Mammary epithelial cell (primary cell): ENCODE data around the gene OXTR.

Experiments used
- EZH2 ChIP-seq: IDR thresholded peaks from 2 replicates; pipeline ENCODE4 v1.6.1; 2012; ENCODE audit warnings: low read length, inconsistent platforms, borderline replicate concordance
- TF ChIP-seq, protein P1 (sequence below), 2 donors: IDR thresholded peaks in 1 of 2; conservative IDR thresholded peaks in 1 of 2; 2 replicates each; pipeline ENCODE4 v1.5.1; 2011 to 2012; ENCODE audit warnings: inconsistent platforms in 2 of 2, low read length in 2 of 2, mild to moderate bottlenecking in 2 of 2, control low read depth in 1 of 2, low read depth in 1 of 2; ENCODE audit not compliant: insufficient read depth in 1 of 2; ENCODE audit errors: extremely low read depth in 1 of 2

DNA sequence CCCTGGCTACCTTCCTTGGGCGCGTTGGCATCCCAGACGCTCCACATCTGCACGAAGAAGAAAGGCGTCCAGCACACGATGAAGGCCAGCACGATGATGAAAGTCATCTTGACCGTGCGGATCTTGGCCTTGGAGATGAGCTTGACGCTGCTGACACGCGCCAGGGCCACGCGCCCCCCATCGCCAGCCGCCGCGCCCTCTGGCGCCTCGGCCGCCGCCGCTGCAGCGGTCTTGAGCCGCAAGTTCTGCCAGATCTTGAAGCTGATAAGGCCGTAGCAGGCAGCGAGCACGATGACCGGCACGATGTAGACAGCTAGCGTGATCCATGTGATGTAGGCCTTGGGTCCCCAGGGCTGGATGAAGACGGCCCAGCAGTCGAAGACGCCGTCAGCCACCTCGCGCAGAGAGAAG is 2.2 kb downstream of the OXTR start:
- TF ChIP-seq, protein P1, sequence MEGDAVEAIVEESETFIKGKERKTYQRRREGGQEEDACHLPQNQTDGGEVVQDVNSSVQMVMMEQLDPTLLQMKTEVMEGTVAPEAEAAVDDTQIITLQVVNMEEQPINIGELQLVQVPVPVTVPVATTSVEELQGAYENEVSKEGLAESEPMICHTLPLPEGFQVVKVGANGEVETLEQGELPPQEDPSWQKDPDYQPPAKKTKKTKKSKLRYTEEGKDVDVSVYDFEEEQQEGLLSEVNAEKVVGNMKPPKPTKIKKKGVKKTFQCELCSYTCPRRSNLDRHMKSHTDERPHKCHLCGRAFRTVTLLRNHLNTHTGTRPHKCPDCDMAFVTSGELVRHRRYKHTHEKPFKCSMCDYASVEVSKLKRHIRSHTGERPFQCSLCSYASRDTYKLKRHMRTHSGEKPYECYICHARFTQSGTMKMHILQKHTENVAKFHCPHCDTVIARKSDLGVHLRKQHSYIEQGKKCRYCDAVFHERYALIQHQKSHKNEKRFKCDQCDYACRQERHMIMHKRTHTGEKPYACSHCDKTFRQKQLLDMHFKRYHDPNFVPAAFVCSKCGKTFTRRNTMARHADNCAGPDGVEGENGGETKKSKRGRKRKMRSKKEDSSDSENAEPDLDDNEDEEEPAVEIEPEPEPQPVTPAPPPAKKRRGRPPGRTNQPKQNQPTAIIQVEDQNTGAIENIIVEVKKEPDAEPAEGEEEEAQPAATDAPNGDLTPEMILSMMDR (conservative IDR thresholded peaks at IDR 0.05 in 1 of 2, IDR thresholded peaks at IDR 0.05 in 1 of 2; ENCODE audit: extremely low read depth in 1 of 2, insufficient read depth in 1 of 2, low read depth in 1 of 2, low read length in 2 of 2): no peak
- TF ChIP-seq EZH2: no peak
